Left renal pelvis (tissue), 4 donors: ENCODE measurements around the gene ADAM12. TPM values are rescaled to one million over a fixed set of nuclear protein-coding genes. Genes with fewer than 3 reads are reported as not detected.
A peak's percentile ranks its signal among the peaks of the same experiment; 100 is the strongest.

Experiments used
- DNase-seq, 4 donors: peaks; one replicate each; pipeline ENCODE4 v3.0.0-alpha.2; 2013; ENCODE audit warnings: low read depth in 4 of 4, low spot score in 3 of 4
- polyA plus RNA-seq, 4 donors: library from polyadenylated mRNA; unstranded; fragments of 120-200 nt; gene quantifications; one replicate each; pipeline ENCODE4 v1.2.1, GENCODE V29; 2013; ENCODE audit not compliant: insufficient read length in 4 of 4

Gene ADAM12
- 100 to 1,000 TPM in 1 of 4 donors, 10 to 100 TPM in 3; 23.1 to 100 (median 27.8) TPM for polyA plus RNA-seq

GRCh38 chr10:126387931-126388911 lies at the start of gene ADAM12:
Gene ADAM12 (minus strand): TSS chr10:126388477. CDS start chr10:126388145, 332 bp downstream.
- no peak for DNase-seq

GRCh38 chr10:126437635-126438406 lies 49.5 kb upstream of the ADAM12 start:
- no peak for DNase-seq

- DNase-seq: no peak
These were observed 46.0 kb upstream of the ADAM12 start for GRCh38 chr10:126434235-126434634.

GRCh38 chr10:126433351-126433750 lies 45.1 kb upstream of the ADAM12 start:
- no peak for DNase-seq

GRCh38 chr10:126432507-126432906 lies 44.2 kb upstream of the ADAM12 start:
- DNase-seq: no peak

- no peak for DNase-seq
These were observed 43.5 kb upstream of the ADAM12 start for GRCh38 chr10:126431816-126432215.

- DNase-seq: no peak
These were observed 42.2 kb upstream of the ADAM12 start for GRCh38 chr10:126430512-126430911.

GRCh38 chr10:126429275-126429674 lies 41.0 kb upstream of the ADAM12 start:
- DNase-seq: no peak

GRCh38 chr10:126425489-126426065 lies 37.3 kb upstream of the ADAM12 start:
- peak in 3 of 4 donors; percentile 9 to 36 (median 12) for DNase-seq

GRCh38 chr10:126425032-126425431 lies 36.8 kb upstream of the ADAM12 start:
- no peak for DNase-seq

- DNase-seq: no peak
These were observed 35.6 kb upstream of the ADAM12 start for GRCh38 chr10:126423732-126424491.

GRCh38 chr10:126422567-126422966 lies 34.3 kb upstream of the ADAM12 start:
- DNase-seq: no peak

- no peak for DNase-seq
These were observed 33.5 kb upstream of the ADAM12 start for GRCh38 chr10:126421756-126422256.

GRCh38 chr10:126420567-126421300 lies 32.5 kb upstream of the ADAM12 start:
- DNase-seq: no peak

GRCh38 chr10:126417220-126417825 lies 29.0 kb upstream of the ADAM12 start:
- DNase-seq: no peak

GRCh38 chr10:126409821-126410220 lies 21.5 kb upstream of the ADAM12 start:
- DNase-seq: no peak

- no peak for DNase-seq
These were observed 20.8 kb upstream of the ADAM12 start for GRCh38 chr10:126408953-126409641.

GRCh38 chr10:126407831-126408230 lies 19.6 kb upstream of the ADAM12 start:
- DNase-seq: no peak
